ENCODE data around the gene AJM1. TPM values are rescaled to one million over a fixed set of nuclear protein-coding genes. Genes with fewer than 3 reads are reported as not detected.
A peak's percentile ranks its signal among the peaks of the same experiment; 100 is the strongest.
"Not testable (repeated sequence)": the region's sequence is repeated elsewhere in the genome, so short reads cannot be mapped to it uniquely, and the experiment has no call there.

AJM1 gene
- total RNA-seq, 2 experiments from 2014 or later, result 2.8 to 3.1 TPM

- Mint-ChIP-seq H3K36me3 (peaks cover 6% of the 10 kb centered on the region), H3K9me3 (no peaks in the 10 kb centered on the region), H3K4me1 (no peaks in the 10 kb centered on the region), H3K4me3 (no peak overlapping the region), H3K27ac (no peak overlapping the region), H3K27me3 (no peaks in the 10 kb centered on the region)
- no peak for DNase-seq
These were observed 6.9 kb upstream of the AJM1 start for GRCh38 chr9:136835162-136835931.

DNA sequence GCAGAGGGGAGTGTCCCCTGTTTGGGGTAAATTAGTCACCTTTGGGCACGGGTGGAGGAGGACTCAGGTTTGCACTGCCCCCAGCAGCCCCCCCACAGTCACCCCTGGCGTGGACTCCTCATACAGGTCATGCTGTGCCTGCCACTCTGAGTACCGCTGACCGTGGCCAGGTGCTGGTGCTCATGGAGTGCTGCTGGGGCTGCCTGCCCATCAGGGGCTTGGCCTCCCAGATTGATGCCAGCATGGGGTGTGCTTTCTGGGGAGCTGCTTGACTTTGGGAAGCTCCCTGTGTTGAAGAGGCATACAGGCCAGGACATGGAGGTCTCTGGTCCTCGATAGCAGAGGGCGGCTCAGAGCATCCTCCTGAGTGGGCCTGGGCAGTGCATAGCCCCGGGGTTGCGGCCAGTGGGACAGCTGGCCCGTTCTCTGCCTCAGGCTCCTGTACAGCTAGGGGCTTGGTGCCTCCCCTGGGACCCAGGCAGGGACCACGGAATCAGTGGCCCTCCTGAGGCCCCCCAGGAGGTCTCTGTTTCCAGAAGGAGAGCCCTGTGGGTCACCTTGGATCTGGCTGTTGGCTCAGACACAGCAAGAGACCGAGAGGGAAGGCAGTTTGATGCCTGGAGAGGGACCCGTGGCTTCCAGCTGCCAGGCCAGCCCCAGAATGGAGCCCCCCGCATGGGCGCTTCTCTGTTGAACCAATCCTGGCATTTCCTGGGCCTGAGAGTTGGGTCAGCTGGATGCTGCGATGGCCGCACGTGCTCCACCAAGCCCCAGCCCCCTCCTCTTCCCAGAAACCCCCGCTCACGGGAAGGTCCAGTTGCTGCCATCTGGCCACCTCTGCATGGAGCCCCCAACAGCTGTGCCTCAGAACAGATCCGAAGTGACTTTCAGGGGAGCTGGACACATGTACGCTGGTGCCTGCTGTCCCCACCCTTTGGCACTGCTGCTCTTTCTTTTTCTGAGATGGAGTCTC is 6.1 kb upstream of the AJM1 start:
- H3K27ac Mint-ChIP-seq, result no peak overlapping the region
- peaks cover 6% of the 10 kb centered on the region for H3K36me3 Mint-ChIP-seq
- no peak for DNase-seq
- H3K4me1 Mint-ChIP-seq, result no peaks in the 10 kb centered on the region
- no peaks in the 10 kb centered on the region for H3K27me3 Mint-ChIP-seq
- no peaks in the 10 kb centered on the region for H3K9me3 Mint-ChIP-seq
- H3K4me3 Mint-ChIP-seq, result no peak overlapping the region

- Mint-ChIP-seq H3K27me3 (no peaks in the 10 kb centered on the region), H3K4me3 (no peak overlapping the region), H3K36me3 (peaks cover 6% of the 10 kb centered on the region), H3K4me1 (peaks cover 2% of the 10 kb centered on the region), H3K9me3 (no peaks in the 10 kb centered on the region), H3K27ac (no peak overlapping the region)
- DNase-seq, result no peak
These were observed 5.0 kb upstream of the AJM1 start for GRCh38 chr9:136837146-136837855.

DNA sequence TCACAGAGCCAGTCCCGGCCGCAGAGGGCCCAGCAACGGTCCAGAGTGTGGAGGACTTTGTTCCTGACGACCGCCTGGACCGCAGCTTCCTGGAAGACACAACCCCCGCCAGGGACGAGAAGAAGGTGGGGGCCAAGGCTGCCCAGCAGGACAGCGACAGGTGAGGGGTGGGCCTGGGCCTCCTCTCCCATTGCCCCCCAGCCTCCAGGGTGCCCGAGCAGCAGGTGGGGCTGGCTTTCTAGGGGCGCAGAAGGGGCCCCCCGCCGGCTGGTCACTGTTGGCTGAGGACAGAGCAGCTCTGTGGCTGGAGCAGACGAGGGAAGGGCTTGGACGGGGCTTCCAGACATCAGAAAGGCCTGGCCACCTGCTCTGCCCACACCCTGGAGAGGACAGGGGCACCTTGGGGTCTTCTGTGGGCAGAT is 4.4 kb upstream of the AJM1 start:
- DNase-seq, H3K27me3 Mint-ChIP-seq, H3K4me1 Mint-ChIP-seq, H3K27ac Mint-ChIP-seq, H3K9me3 Mint-ChIP-seq, H3K36me3 Mint-ChIP-seq, H3K4me3 Mint-ChIP-seq: not testable (repeated sequence)

DNA sequence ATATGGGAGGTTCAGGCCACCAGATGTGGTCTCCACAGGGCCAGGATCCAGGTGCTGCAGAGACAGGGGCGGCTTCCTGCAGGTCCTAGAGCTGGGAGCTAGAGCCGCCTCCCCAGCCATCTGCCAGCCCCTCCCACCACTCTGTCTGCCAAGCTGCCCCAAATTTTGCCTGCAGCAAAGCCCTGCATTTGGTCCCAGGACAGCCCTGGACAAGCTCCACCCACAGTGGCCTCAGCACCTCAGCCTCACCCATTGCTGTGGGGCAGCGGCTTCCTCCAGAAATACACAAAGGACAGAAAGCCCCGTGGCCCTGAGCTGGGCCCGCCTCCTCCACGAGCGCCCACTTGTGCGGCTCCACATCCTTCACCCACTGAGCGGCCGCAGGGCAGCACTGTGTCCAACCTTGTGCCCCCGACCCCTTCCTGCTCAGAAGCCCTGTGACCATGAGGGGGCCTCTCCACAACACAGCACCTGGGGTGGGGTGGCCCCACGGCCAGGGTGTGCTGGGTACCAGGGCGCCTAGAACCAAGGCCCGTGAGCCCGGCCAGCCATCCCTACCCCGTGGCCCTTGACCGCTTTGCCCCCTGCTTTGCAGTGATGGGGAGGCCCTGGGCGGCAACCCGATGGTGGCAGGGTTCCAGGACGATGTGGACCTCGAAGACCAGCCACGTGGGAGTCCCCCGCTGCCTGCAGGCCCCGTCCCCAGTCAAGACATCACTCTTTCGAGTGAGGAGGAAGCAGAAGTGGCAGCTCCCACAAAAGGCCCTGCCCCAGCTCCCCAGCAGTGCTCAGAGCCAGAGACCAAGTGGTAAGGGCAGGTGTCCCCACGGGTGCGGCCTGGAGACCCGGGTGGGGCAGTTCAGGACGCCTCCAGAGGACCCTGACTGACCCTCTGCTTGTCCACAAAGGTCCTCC is 3.7 kb upstream of the AJM1 start:
- Mint-ChIP-seq H3K4me3 (no peak overlapping the region), H3K36me3 (peaks cover 6% of the 10 kb centered on the region), H3K4me1 (peaks cover 6% of the 10 kb centered on the region), H3K27me3 (no peaks in the 10 kb centered on the region), H3K27ac (no peak overlapping the region), H3K9me3 (no peaks in the 10 kb centered on the region)
- no peak for DNase-seq

DNA sequence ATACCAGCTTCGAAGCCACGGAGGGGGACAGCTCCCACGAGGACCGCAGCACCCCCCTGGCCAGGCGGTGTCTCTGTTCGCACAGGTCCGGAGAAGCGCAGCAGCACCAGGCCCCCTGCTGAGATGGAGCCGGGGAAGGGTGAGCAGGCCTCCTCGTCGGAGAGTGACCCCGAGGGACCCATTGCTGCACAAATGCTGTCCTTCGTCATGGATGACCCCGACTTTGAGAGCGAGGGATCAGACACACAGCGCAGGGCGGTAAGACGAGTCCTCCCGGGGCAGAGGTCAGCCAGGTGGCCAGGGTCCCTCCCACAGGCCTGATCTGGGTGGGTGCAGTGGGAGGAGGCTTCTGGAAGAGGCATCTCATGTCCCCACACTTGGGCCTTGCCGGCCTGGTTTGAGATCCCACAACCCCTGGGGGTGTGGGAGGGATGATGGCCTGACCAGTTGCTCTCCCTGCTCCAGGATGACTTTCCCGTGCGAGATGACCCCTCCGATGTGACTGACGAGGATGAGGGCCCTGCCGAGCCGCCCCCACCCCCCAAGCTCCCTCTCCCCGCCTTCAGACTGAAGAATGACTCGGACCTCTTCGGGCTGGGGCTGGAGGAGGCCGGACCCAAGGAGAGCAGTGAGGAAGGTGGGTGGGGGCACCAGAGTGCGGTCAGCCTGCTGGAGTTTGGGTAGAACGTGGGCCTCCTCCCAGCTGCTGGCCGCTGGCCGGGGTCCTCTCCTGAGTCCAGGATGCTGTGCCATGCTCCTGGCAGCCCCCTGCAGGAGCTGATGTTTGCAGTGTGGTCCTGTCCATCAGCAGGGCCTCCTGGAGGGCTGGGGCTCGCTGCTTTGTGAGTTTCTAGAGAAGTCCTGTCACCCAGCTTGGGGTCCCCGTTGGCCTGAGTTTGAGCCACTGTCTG is 2.8 kb upstream of the AJM1 start:
- Mint-ChIP-seq H3K4me1 (peaks cover 7% of the 10 kb centered on the region), H3K36me3 (peaks cover 6% of the 10 kb centered on the region), H3K27me3 (no peaks in the 10 kb centered on the region), H3K4me3 (no peak overlapping the region), H3K9me3 (no peaks in the 10 kb centered on the region), H3K27ac (no peak overlapping the region)
- no peak for DNase-seq

DNA sequence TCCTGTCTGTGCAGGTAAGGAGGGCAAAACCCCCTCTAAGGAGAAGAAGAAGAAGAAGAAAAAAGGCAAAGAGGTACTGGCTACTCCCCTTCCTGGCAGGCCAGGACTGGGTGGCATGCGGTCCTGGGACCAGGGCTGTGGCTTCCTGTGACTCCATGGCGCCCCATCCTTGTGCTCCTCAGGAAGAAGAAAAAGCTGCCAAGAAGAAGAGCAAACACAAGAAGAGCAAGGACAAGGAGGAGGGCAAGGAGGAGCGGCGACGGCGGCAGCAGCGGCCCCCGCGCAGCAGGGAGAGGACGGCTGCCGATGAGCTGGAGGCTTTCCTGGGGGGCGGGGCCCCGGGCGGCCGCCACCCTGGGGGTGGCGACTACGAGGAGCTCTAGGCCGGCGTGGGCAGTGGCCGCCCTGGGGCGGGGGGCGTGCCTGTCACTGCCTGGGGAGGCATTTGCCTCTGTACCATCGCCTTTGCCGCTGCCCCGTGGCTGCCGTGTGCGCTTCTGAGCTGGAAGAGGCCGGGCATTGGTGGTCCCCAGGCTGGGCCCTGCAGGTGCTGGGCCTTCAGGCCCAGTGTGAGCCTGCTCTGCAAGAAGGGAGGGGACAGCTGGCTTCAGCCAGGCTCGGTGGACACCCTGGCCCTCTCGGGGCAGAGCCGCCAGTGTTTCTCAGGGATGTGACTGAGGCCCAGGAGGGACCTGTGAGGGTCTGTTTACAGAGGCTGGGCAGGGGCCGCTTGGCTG is 2.0 kb upstream of the AJM1 start:
- H3K4me3 Mint-ChIP-seq, result no peak overlapping the region
- no peak for DNase-seq
- peaks cover 6% of the 10 kb centered on the region for H3K36me3 Mint-ChIP-seq
- no peak overlapping the region for H3K27ac Mint-ChIP-seq
- peaks cover 3% of the 10 kb centered on the region for H3K27me3 Mint-ChIP-seq
- peaks cover 7% of the 10 kb centered on the region for H3K4me1 Mint-ChIP-seq
- no peaks in the 10 kb centered on the region for H3K9me3 Mint-ChIP-seq

DNA sequence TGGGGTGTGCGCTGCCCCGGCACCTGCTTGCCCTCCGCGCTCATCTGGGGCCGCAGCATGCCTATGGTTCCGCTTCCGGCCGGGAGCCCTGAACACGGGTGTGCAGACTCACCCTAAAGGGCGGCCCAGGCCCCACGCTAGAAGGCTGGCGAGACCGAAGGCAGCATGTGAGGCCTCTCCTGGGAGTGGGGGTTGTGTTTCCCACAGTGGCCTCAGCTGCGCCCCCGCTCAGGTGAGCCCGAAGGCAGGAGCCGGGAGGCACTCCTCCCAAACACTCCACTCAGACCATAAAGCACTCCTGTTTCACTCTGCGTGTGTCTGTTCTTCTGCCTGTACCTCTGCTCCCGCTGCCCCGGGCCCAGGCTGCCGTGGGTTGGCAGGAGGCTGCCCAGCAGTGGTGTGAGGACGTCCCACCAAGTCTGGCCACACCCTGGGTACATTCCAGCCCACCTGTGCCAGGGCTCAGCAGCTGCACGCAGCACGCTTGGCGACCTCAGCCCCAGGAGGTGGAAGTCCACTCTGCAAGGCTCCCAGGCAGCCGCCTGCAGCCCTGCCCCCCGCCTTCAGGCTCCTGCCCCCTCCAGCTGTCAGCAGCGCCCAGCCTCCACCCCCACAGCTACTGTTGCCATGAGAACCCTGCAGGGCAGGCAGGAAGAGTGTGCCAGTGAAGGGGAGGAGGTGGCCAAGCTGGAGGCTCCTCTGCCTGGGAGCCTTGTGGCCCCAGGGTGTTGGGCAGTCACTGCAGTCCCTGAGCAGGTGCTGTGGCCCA is 1.2 kb upstream of the AJM1 start:
- H3K4me1 Mint-ChIP-seq, result peaks cover 7% of the 10 kb centered on the region
- peaks cover 6% of the 10 kb centered on the region for H3K36me3 Mint-ChIP-seq
- DNase-seq, result no peak
- no peak overlapping the region for H3K4me3 Mint-ChIP-seq
- H3K9me3 Mint-ChIP-seq, result no peaks in the 10 kb centered on the region
- no peak overlapping the region for H3K27ac Mint-ChIP-seq
- H3K27me3 Mint-ChIP-seq, result peaks cover 9% of the 10 kb centered on the region

DNA sequence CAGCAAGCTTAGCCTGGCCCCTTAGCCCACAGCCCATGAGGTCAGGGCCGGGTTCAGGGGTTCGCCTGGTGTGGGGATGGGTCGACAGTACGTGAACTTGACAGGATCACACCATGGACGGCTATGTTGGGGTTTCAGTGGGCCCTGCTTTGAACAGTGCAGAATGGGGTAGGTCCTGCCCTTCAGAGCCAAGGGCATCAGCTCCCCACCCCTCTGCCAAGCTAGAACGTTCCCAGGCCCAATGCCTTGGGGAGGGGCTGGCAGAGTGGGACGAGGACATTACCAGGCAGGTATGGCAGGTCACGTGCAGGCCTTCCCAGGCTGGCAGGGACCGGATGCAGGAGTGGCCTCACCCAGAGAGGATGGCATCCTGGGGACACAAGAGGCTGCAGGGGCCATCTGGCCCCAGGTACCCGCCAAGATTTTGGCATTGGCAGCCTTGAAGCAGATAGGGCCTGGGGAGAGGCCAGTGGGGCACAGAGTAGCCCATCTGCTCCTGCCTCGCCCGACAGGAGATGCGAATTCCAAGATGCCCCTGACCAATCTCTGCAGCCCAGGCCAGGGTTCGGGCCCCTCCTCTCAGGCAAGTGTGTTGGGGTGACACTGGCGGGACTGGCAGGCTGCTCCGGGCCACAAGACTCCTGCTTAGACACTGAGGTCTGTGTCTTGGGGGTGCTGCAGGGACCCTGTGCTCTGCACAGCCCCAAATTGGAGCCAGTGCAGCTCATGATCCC is 465 bp upstream of the AJM1 start:
- not testable (repeated sequence) for H3K4me3 Mint-ChIP-seq, H3K9me3 Mint-ChIP-seq, DNase-seq, H3K27ac Mint-ChIP-seq, H3K4me1 Mint-ChIP-seq, H3K36me3 Mint-ChIP-seq
- peaks cover 14% of the 10 kb centered on the region for H3K27me3 Mint-ChIP-seq

- H3K36me3 Mint-ChIP-seq, H3K27ac Mint-ChIP-seq, DNase-seq, H3K9me3 Mint-ChIP-seq: not testable (repeated sequence)
- H3K4me1 Mint-ChIP-seq, result peaks cover 11% of the 10 kb centered on the region
- H3K4me3 Mint-ChIP-seq, result peak overlapping the region; percentile 14
- H3K27me3 Mint-ChIP-seq, result peaks cover 27% of the 10 kb centered on the region
These were observed 1.0 kb downstream of the AJM1 start for GRCh38 chr9:136843159-136843800.

DNA sequence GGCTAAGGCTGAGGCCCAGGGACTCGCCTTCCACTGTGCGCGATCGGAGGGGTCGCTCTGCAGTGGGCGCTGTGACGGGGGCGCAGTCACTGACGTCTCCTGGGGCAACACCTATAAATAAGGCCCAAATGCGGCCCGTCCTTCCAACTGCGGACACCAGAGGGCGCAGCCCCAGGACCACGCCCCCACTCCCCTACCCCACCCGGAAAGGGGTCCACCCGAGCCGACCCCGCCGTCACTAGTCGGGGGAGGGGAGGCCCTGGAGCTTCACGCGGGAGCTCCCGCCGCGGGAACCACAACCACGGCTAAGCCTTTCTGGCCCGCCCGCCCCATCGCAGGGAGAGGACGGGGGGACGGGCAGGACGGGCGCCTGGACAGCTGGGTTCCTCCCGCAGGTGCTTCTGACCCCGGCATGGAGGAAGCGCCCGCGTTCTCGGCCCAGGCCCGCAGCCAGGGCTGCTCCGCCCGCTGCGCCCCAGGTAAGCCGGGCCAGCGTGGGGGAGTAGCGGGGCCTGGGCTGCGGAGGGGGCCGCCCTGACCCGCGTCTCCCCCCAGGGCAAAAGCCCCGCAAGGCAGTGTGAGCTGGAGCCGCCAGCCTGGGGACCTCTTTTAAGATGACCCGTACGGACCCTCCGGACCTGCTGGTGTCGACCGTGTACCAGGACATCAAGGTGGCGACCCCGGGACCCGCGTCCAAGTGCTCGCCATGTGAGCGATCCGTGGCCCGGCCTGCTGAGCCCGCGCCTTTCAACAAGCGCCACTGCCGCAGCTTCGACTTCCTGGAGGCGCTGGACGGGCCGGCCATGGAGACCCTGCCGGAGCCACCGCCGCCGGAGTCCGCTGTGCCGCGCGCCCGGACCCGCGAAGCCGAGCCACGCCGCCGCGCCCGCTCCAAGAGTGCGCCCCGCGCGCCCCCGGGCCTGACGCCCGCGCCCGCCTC is 1.8 kb downstream of the AJM1 start:
- H3K36me3 Mint-ChIP-seq, H3K27ac Mint-ChIP-seq, H3K9me3 Mint-ChIP-seq: not testable (repeated sequence)
- DNase-seq, result peak; percentile 62
- Mint-ChIP-seq H3K4me3 (peak overlapping the region; percentile 14), H3K4me1 (peaks cover 11% of the 10 kb centered on the region), H3K27me3 (peaks cover 29% of the 10 kb centered on the region)

Data from activated naive CD8-positive, alpha-beta T cell treated with anti-CD3 and anti-CD28 coated beads for 36 hours (primary cell).